ENCODE data around the gene GDA. TPM values are rescaled to one million over a fixed set of nuclear protein-coding genes. Genes with fewer than 3 reads are reported as not detected.

GDA gene
- total and polyA plus RNA-seq, 2 of the 8 experiments (the other 6 are each of a cell fraction or from before 2014, with no cell fraction given): 0.35 to 3.0 TPM

DNA sequence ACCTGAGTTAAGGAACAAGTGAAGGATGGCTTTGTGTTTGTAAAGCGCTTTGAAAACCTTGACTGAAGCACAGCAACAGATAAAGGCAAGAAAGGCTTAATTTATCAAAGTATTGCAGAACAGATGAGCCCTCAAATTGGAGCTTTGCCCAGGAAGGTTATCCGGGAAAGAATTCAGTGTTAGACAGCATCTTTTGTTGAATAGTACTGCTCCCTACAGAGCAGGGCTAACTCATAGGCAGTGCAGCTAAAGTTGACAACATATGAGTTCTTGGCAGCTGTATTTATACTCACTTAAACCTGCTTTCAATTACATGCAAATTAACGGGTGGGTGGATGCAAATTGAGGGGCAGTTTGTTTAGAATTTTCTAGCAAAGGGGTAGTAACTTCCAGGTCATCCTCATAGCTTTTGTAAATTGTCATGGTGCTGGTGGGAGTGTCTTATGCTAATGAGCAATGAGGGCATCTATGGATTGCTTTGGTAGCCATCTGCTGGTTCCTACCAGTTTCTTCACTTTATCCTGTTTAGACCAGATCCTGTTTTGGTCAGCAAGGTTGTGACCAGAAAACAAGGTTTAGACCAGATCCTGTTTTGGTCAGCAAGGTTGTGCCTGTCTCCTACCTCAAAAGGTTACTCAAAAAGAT lies 105.8 kb downstream of the GDA start:
- DNase-seq (ENCODE audit: low read depth in 1 of 2, low spot score in 2 of 2) (no peak), FAIRE-seq (no peak)
- Histone ChIP-seq H3K79me2 (ENCODE audit: control insufficient read depth in 1 of 2, insufficient read depth in 2 of 2, low read length in 2 of 2) (no peaks in the 10 kb centered on the region), H4K8ac (ENCODE audit: extremely low read depth, insufficient read depth, low read length) (no peak overlapping the region), H2BK15ac (ENCODE audit: low read length) (no peak overlapping the region), H3K18ac (ENCODE audit: extremely low read depth, low read length) (no peak overlapping the region), H4K20me1 (replicated peaks in 1 of 2; ENCODE audit: control insufficient read depth in 1 of 2, insufficient read depth in 2 of 2, low read length in 2 of 2) (no peaks in the 10 kb centered on the region), H3K79me1 (ENCODE audit: low read depth, low read length) (no peaks in the 10 kb centered on the region), H3K36me3 (ENCODE audit: control insufficient read depth in 2 of 4, insufficient read depth in 4 of 4, low read length in 3 of 4) (no peaks in the 10 kb centered on the region), H2BK12ac (ENCODE audit: low read depth, low read length) (no peak overlapping the region), H4K5ac (ENCODE audit: insufficient read length, low read depth, low read length) (no peak overlapping the region), H2AK5ac (ENCODE audit: low read depth, low read length) (no peak overlapping the region), H2BK120ac (replicated peaks; ENCODE audit: low read depth, low read length) (no peak overlapping the region), H3K56ac (replicated peaks; ENCODE audit: insufficient read length, low read depth, low read length) (no peak overlapping the region), H3K27me3 (replicated peaks in 1 of 4; ENCODE audit: control insufficient read depth in 3 of 4, extremely low read depth in 1 of 4, insufficient read depth in 3 of 4, low read length in 3 of 4) (no peaks in the 10 kb centered on the region), H3K14ac (ENCODE audit: insufficient read length) (no peak overlapping the region), H2BK20ac (ENCODE audit: low read length) (no peak overlapping the region), H3K9me3 (ENCODE audit: insufficient read depth in 2 of 2, low read depth in 1 of 2, low read length in 1 of 2) (peaks cover 4 to 8% of the 10 kb centered on the region in 2 experiments; a peak in 3 of 4 replicates), H3K4ac (replicated peaks; ENCODE audit: insufficient read length, low read depth, low read length) (no peak overlapping the region), H3K23ac (ENCODE audit: insufficient read length) (no peak overlapping the region), H3K27ac (ENCODE audit: low read depth, low read length) (no peak overlapping the region), H2BK5ac (ENCODE audit: low read depth, low read length) (no peak overlapping the region), H3K9ac (replicated peaks in 1 of 4; ENCODE audit: extremely low read depth in 1 of 4, low read depth in 3 of 4, low read length in 3 of 4) (no peak overlapping the region), H3K4me1 (replicated peaks in 1 of 4; ENCODE audit: control insufficient read depth in 3 of 4, insufficient read depth in 4 of 4, low read length in 3 of 4) (no peaks in the 10 kb centered on the region), H3K4me3 (ENCODE audit: extremely low read depth in 1 of 4, insufficient read depth in 2 of 4, low read depth in 3 of 4, low read length in 4 of 4) (no peak overlapping the region), H4K91ac (replicated peaks; ENCODE audit: insufficient read length, low read length) (no peak overlapping the region), H2AFZ (ENCODE audit: low read length) (no peak overlapping the region), H3K4me2 (ENCODE audit: insufficient read depth in 1 of 2, low read depth in 2 of 2, low read length in 2 of 2) (no peak overlapping the region), H3K23me2 (ENCODE audit: low read depth, low read length) (no peaks in the 10 kb centered on the region)
- WGBS, 2 experiments (ENCODE audit: extremely low coverage in 1 of 2, insufficient coverage in 1 of 2, insufficient read length in 1 of 2, insufficient replicate concordance in 2 of 2, low coverage in 1 of 2, low lambda C conversion rate in 2 of 2, missing lambda C conversion rate in 1 of 2): 88% methylated on average over 3 of the region's 3 CpGs; no CpG with 5 or more reads in 1 of the 2 experiments
- CTCF ChIA-PET (ENCODE audit: partially characterized antibody): no interaction called here
- POLR2A ChIA-PET (ENCODE audit: partially characterized antibody): no interaction called here
- TF ChIP-seq SIRT6 (IDR thresholded peaks at IDR 0.05; ENCODE audit: low read length) (no peak), KDM5A (IDR thresholded peaks at IDR 0.05; ENCODE audit: low read length) (no peak), SRF (IDR thresholded peaks at IDR 0.05; ENCODE audit: low read depth, low read length) (no peak), FOSL1 (IDR thresholded peaks at IDR 0.05; ENCODE audit: insufficient read depth, low read depth, low read length) (no peak), PHF8 (conservative IDR thresholded peaks at IDR 0.05; ENCODE audit: low read depth, low read length) (no peak), KDM1A (IDR thresholded peaks at IDR 0.05; ENCODE audit: borderline replicate concordance, low read length) (no peak), CTBP2 (IDR thresholded peaks at IDR 0.05; ENCODE audit: borderline replicate concordance, insufficient read depth, insufficient read length, low read length) (no peak), JUN (IDR thresholded peaks at IDR 0.05; ENCODE audit: low read depth, low read length) (no peak), BCL11A (IDR thresholded peaks at IDR 0.05; ENCODE audit: low read depth in 2 of 2, low read length in 2 of 2) (no peak), TCF12 (IDR thresholded peaks at IDR 0.05; ENCODE audit: low read depth, low read length) (no peak), HDAC2 (IDR thresholded peaks at IDR 0.05; ENCODE audit: borderline replicate concordance in 1 of 2, low read depth in 2 of 2, low read length in 2 of 2) (no peak), GTF2F1 (IDR thresholded peaks at IDR 0.05; ENCODE audit: borderline replicate concordance, low read depth, low read length) (no peak)
